Left ventricle myocardium superior (tissue), 1 donor: ENCODE data around the gene WNT9A. TPM values are rescaled to one million over a fixed set of nuclear protein-coding genes. Genes with fewer than 3 reads are reported as not detected.

ENCODE experiments used
- ATAC-seq: fragments of 200-7000 bp; cut with Tn5 transposase; one replicate; pipeline ENCODE4 v1.9.1; 2020; ENCODE audit warnings: mild to moderate bottlenecking, moderate library complexity
- DNase-seq: peaks from one replicate; pipeline ENCODE4 v3.0.0-alpha.2; 2020
- intact Hi-C: fragments of 100-400 bp; cut with micrococcal nuclease; formaldehyde crosslinking; loops from one replicate; pipeline ENCODE4 v1.11.0; 2022
- total RNA-seq: library from RNA; stranded (reverse); fragmentation: NEBNext Ultra II Directional; extraction: Animal tissue kit (Norgen Biotek cat#: 25700); gene quantifications from one replicate; pipeline ENCODE4 v1.2.1, GENCODE V29; 2021
- donor health status: DM: no; HTN: yes; CAD: no; lungs with severe emphysema.

WNT9A gene
- total RNA-seq, 1 donor from 2014 or later = 2.5 TPM

DNA sequence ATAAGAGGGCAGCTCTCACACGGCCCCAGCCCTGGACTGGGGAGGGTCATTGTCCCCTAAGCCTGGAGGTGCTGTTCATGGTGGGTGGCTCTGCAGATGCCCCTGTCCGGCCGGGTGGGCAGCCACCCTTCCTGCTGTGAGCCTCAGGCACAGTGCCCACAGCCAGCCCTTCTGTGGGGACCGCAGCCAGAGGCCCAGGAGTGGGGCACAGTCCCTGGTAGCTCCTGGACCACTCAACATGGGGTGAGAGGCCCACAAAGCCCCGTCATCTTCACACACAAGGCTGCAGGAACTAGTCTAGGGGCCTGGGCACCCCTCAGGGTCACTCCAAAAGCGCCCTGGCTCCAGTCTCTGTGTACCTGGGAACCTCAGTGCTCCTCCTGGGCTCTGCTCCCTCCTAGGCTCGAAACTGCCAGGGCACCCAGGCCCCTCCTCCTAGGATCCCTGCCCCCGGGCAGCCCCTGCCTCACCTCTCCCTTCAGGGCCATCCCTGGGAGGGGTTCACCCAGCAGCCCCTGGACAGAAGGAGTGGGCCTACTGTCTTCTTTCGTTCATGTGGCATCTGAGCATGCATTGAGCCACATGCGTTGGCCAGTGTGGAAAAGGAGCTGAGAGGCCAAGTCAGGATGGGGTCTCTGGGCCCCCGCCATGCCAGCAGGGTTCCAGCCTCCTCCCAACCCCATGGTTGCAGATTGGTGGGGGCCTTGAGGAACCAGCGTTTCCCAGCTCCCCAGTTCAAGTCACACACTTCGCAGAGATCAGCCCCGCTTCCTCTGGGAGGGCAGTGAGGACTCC is 43.0 kb downstream of the WNT9A start:
- DNase-seq (peak; percentile 22), ATAC-seq (no peak)
- intact Hi-C loops = no loop called here

DNA sequence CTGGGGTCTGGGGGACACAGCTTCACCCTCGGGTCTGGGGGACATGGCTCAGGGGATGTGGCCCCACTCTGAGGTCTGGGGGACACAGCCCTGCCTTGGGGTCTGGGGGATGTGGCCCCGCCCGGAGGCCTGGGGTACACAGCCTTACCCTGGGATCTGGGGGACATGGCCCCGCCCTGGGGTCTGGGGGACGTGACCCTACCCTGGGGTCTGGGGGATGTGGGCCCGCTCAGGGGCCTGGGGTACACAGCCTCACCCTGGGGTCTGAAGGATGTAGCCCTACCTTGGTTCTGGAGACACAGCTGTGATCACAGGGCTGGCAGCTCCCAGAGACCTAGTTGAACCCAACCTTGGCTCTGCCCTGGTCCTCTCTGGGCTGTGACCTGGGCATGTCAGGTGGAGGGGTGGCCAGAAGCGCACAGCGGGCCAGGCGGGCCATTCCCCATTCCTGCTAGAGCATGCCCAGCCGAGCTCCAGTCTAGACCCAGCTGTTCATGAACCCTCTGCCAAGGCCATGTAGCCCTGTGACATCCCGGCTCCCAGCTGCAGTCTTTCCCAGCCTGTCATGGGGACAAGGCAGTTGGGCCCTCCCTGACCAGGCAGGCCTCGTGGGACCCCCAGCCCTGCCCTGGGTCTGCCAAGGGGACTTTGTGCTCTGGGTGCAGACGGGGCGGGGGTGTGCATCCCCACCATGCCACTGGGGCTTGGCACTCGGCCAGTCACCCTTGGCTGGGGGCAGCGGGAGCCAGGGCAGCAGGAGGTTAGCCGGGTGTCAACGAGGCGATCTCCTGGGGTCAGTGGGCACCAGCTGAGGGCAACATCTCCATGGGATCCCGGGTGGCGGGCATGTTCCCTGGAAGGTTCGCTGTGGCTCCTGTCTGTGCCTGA is 43.9 kb downstream of the WNT9A start:
- no peak for ATAC-seq
- intact Hi-C loops = no loop called here
- DNase-seq = peak; percentile 31

DNA sequence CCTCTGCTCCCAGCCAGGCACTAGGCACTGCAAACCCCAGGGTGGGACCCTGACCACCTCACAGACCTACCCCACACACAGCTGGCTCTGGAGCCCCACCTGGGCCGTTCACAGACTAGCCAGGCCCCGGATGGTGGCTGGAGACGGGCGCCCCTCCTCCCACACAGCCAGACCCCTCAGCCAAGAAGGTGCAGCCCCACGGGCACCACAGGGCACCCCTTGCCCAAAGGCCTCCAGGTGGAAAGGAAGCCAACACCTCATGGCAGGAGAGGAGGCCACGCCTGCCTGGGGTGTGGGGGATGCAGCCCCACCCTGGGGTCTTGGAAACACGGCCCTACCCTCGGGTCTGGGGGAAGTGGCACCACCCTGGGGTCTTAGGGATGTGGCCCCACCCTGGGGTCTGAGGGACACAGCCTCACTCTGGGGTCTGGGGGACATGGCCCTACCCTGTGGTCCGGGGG is 44.6 kb downstream of the WNT9A start:
- ATAC-seq (no peak), DNase-seq (peak; percentile 17)
- intact Hi-C loops = no loop called here

DNA sequence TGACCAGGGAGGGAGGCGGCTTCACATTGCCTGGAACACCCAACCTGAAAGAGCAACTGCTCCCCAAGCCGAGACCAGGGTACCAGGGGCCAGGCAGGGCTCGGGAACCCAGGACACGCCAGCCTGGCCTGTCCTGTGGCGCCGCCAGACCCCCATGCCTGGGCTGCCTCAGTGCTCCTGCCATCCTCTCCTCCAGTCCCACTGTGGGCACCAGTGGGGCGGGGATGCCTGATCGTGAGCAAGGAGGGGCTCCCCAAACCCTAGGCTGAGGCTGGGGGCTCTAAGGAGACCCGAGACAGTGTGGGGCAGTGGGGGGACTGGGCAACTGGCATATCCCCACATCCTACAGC is 45.1 kb downstream of the WNT9A start:
- intact Hi-C loops = no loop called here
- no peak for ATAC-seq
- peak; percentile 14 for DNase-seq

DNA sequence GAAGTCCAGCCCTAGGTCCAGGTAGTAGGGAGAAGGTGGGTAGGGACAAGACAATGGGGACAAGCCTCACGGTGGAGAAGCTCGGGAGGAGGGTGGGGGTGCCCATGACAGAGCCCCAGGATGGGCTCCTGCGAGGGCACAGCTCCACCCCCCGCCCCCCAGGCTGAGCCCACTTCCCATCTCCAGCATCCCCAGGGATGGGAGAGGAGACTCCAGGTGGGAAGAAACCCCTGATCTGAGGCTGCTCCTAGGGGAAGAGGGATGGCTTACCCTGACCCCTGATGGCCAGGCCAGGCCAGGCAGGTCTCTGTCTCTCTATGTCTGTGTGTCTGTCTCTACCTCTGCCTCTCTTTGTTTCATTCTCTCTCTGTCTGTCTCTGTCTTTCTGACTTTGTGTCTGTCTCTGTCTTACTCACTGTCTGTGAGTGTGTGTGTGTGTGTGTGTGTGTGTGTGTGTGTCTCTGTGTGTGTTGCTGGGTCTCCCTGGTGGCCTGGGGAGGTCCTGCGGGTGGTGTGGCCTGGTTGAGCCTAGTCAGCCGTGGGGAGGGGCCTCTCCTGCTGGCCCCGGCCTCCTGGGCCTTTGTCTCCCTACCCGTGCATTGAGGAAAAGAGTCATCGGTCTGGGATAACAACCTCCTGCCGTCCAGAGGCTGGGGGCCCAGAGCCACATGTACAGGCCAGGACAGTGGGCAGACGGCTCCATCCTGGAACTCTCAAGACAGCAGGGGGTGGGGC is 45.7 kb downstream of the WNT9A start:
- ATAC-seq (no peak), DNase-seq (peak; percentile 16)
- intact Hi-C loops = no loop called here

DNA sequence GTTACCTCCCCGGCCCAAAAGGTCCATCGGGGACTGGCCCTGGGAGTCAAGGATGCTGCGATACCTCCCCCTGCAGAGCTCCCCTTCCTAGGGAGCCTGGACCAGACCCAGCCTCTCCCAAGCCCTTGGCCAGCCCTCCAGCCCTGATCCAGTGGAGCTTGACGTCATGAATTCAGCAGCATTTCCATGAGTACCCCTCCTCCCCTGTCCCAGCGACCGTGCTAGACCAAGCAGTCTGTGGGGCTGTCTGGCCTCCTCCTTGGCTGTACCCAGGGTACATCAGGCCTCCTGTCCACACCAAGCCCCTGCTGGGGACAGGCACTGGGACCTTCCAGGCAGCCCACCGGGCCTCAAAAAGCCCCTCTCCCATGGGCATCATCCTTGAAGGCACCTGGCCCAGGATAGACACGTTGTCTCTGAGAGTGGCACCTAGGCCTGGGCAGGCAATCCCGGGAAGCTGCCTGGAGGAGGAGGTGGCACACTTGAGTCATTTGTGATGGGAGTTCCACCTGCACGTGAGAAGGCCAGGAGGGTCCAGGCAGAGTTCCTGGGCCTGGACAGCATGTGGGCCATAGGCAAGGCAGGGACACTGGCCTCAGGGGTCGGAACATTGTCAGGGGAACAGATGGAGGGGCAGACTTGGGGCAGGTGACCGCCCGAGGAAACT is 46.4 kb downstream of the WNT9A start:
- intact Hi-C loops = no loop called here
- peak; percentile 12 for DNase-seq
- no peak for ATAC-seq

DNA sequence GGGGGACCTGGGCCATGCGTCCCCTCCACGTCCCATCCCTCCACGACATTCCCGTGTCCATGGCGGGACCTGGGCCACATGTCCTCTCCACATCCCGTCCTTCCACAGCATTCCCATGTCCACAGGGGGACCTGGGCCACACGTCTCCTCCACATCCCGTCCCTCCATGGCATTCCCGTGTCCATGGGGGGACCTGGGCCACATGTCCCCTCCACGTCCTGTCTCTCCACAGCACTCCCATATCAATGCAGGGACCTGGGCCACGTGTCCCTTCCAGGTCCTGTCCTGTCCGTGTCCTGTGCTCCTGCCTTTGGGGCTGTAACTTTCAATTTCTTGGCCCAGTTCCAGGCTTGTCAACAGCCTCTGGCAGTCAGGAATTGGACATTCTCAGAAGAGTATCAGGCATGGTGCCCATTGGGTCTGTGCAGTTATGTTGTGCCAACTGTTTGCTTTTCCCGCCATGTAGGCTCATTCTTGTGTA is 47.1 kb downstream of the WNT9A start:
- DNase-seq = peak; percentile 16
- ATAC-seq = no peak
- intact Hi-C loops = no loop called here

DNA sequence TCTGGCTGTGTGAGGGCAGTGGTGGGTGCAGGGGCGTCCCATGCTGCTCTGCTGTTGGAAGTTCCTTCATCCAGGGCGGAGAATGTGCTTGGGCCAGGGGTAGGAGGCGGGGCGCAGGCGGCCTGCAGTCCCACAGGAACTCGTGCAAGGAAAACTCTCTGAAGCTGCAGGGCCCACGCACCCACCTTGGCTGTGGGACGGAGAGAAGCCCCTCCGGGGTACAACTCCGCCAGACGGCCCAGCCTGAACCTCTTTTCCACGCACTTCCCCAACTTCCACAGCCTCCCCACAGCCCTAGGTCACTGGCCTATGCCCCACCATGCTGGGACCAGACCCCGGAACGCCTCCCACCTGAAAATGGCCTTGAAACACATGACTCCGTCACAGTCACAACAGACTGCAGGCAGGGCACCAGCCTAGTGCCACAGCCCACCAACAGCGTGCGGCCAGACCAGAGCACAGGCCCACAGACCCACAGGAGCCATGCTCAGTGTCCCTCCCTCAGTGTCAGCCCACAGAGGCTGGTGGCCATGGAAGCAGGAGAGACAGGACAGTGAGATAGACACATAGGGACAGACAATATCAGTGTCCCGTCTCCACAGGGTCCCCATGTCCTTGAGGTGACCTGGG is 47.8 kb downstream of the WNT9A start:
- DNase-seq = peak; percentile 16
- no peak for ATAC-seq
- intact Hi-C loops = no loop called here

DNA sequence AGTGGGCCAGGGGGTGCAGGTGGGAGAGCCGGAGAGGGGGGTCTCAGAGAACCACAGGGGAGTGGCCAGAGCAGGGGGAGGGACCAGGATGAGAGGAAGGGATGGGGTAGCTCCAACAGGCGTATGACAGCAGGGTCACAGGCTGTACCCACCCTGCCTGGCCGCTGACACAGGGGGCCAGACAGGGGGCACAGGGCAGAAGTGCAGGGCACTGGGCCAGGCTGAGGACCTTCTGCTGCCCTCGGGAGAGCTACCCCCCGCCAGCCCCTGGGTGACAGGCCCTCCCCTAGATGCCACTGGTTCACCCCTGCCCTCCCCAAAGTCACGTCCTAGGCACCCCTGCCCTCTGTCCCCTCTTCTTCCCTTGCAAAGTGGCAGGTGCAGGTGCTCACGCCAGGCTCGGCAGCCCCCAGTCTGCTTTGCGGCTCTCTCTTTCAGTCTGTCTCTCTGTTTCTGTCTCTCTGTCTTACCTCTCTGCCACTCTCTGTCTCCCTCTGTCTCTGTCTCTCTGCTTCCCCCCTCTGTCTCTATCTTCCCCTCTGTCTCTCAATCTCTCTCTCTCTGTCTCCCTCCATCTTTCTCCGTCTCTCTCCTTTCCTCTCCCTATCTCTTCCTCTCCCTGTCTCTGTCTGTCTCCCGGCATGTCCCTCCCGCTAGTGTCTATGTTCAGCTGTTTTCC is 48.5 kb downstream of the WNT9A start:
- DNase-seq = no peak
- no peak for ATAC-seq
- intact Hi-C loops = no loop called here

DNA sequence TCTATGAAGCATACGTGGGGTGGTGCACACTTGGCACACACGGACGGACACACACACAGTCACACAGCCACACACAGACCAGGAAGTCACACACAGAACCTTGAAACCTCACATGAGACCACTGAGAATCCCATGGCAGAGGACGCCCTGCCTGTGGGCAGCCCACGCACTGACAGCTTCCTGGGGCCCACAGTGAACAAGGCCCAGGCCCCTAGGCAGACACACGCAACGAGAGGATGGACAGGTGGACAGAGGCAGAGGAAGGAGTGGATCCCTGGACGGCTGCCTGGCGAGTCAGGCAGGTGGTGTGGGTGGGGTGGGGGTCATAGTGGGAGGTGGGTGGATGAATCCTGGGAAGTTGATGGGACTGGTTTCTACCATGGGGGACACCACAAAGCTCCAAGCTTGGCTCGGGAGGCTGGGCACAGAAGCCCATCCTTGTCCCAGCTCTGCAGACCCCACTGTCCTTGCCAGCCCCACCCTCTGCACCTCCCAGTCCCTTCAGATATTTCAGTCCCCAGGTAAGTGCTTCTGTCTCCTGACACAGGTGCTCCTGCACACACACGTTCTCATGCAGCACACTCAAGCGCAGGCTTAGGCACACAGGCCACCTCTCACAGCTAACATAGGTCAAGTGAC is 49.1 kb downstream of the WNT9A start:
- no peak for DNase-seq
- intact Hi-C loops = no loop called here
- no peak for ATAC-seq

DNA sequence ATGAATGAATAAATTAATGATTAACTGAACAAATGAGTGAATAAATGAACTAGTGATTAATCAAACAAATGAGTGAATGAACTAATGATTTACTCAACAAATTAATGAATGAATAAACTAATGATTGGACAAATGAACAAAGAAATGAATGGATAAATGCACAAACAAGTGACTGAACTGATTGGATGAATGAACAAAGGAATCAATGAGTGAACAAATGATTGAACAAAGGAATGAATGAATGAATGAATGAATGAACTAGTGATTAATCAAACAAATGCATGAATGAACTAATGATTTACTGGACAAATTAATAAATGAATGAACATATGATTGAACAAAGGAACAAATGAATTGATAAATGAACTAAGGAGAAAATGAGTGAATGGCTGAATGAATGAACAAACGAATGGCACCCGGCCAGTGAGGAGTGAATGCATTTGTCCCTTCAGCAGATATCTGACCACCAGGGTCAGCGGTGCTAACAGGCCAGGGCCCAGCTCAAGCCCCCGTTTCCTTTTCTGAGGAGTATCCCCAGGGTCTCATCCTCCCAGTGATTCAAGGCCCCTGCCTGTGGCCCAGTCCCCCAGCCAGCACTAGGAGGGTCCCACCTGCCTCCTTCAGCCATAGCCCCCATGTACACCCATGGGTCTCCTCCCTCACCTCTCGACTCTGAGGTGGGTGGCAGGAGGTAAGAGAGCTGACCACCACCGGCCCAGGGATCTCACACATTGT is 49.9 kb downstream of the WNT9A start:
- ATAC-seq (no peak), DNase-seq (no peak)
- intact Hi-C loops = no loop called here

DNA sequence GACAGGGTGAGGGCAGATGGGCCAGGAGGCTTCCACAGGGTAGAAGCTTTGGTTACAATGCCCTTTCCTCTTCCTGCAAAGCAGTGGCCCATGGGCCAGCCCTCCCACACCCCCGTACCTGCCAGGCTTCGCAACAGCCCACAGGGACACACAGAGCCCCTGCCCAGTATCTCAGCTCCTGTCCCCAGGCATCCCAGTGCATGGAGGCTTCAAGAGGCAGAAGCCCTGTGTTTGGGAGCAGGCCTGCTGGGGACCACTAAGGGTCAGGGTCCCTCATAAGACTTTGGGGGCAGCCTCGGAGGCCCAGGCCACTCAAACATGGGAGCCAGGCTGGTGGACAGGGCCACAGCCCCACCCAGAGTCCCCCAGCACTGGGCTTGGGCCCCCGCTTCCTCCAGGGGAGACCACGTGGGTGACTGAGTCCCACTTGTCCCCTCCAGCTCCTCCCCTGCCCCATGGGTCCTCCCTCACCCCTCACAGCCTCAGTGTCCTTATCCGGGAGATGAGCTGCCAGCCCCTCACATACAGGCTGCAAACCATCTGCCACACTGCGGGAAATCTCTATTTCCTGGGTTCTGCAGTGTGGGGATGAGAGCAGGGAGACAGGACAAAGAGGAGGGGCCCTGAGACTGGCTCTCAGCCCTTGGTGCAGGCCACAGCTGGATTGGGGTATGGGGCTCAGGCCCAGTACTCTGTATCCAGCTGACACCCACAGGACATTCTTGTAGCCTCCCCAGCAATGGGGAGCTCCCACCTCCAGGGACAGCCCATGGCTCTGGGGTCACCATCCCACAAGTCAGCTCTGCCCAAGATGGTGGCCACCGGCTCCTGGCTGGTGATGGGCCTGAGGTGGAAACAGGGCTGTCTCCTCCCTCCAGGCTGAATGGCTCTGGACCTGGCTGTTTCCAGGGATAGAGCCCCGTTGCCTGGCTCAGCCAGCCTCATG is 50.7 kb downstream of the WNT9A start:
- DNase-seq (peak; percentile 15), ATAC-seq (no peak)
- intact Hi-C loops = no loop called here

DNA sequence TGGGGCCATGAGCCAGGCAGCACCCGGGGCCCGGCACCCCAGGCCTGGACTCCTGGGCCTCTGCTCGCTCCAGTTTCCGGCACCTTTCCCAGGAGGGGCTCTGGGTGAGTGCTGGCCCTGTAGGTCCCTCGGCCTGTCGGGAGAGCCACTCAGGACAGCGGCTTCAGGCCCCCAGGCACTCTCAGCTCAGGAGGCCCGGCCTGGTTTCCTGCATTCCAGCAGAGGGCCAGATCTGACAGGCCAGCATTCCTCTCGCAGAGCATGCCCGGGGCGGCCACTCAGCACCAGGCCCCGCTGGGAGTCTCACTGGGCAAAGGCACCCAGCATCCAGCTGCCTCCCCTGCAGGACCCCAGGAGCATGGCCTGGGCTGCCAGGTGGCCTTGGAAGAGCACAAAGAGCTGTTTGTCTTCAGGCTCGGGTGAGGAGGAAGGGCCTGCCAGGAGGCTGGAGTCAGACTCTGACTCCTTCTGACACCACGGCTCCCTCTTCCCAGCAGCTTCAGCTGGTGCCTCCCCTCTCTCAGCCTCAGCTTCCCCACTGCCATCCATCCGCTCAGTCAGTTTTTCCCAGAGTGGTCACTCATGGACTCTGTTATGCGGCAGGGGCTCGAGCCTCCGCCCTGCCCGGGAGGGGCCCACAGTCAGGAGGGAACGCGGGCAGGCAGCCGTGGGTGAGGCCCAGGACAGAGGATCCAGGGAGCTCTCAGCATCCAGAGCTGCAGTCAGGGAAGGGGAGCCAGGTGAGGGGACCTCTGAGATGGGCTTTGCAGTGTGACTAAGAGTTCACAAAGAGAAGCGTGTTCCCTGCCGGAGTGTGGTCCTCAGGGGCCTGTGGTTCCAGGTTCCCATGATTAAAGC is 51.7 kb downstream of the WNT9A start:
- intact Hi-C loops = no loop called here
- ATAC-seq = peak; percentile 39
- peak; percentile 55 for DNase-seq

DNA sequence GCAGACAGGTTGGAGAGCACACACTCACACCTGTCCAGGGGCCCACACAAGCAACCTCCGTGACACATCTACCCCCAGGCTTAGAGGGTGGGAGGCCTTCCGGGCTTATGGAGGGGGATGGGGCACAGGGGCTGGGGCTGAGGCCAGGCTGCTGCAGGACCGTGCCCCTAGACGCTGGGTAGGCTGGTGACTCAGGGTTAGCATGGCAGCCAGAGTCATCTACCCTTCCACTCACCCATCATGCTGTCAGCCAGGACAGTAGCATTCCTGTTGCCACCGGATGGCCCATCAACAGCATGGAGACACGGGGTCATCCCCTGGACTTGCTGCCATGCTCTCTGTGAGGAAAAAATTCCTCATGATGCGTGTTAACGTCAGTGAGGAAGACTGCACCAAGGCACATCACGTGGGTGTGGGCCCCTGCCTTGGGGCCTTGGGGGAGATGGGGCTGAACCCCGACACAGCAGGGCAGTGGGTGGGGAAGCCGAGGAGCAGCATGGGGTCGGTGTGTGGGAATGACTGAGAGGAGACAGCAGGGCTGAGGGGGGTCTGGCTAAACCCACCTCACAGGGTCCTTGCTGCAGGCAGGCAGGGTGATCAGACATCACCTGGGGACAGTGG is 52.8 kb downstream of the WNT9A start:
- intact Hi-C loops = no loop called here
- DNase-seq = no peak
- ATAC-seq = no peak
